A673 (cell line): ENCODE data around the gene SUDS3. TPM values are rescaled to one million over a fixed set of nuclear protein-coding genes. Genes with fewer than 3 reads are reported as not detected.

ENCODE experiments used
- BruUV-seq: library from RNA; stranded (reverse); fragments of 400-500 nt; replicated peaks from 2 replicates; lab custom pipeline; 2021; lab: Mats Ljungman, UMichigan
- CTCF ChIA-PET: fragments of 300-600 bp; sonication (Branson Sonifier 250); formaldehyde crosslinking; loops from one replicate; lab custom pipeline; 2022; ENCODE audit warnings: antibody characterized with exemption; lab: Charles Lee
- POLR2A ChIA-PET: fragments of 300-600 bp; sonication (Branson Sonifier 250); formaldehyde crosslinking; loops from one replicate; lab custom pipeline; 2022; ENCODE audit warnings: antibody characterized with exemption; ENCODE audit not compliant: low non-redundant PET; lab: Charles Lee
- DNase-seq: peaks from one replicate; pipeline ENCODE4 v3.0.0-alpha.2; 2015; ENCODE audit warnings: low spot score
- H3K27ac ChIP-seq: fragments of 200-600 bp; sonication (generic); 2 replicates; pipeline ENCODE4 v1.5.1; 2016; ENCODE audit warnings: mixed run types, low read depth, mild to moderate bottlenecking, mixed read lengths, antibody characterized with exemption, low read length; ENCODE audit not compliant: poor library complexity, severe bottlenecking
- H3K27me3 ChIP-seq: fragments of 200-600 bp; sonication (generic); replicated peaks from 2 replicates; pipeline ENCODE4 v1.6.1; 2017; ENCODE audit warnings: mixed run types, low read depth, mild to moderate bottlenecking, mixed read lengths, antibody characterized with exemption, low read length; ENCODE audit not compliant: insufficient read depth, poor library complexity
- H3K36me3 ChIP-seq: fragments of 200-600 bp; sonication (generic); 2 replicates; pipeline ENCODE4 v1.6.1; 2016; ENCODE audit warnings: mixed run types, mild to moderate bottlenecking, mixed read lengths, antibody characterized with exemption, low read length; ENCODE audit not compliant: insufficient read depth, poor library complexity, severe bottlenecking
- H3K4me1 ChIP-seq: fragments of 200-600 bp; sonication (generic); 2 replicates; pipeline ENCODE4 v1.6.1; 2017; ENCODE audit warnings: mixed run types, mild to moderate bottlenecking, mixed read lengths, antibody characterized with exemption, low read length; ENCODE audit not compliant: insufficient read depth, poor library complexity, severe bottlenecking
- H3K4me3 ChIP-seq: fragments of 200-600 bp; sonication (generic); 2 replicates; pipeline ENCODE4 v1.5.1; 2016; ENCODE audit warnings: low read depth, mixed run types, mild to moderate bottlenecking, mixed read lengths, low read length; ENCODE audit not compliant: poor library complexity, severe bottlenecking
- H3K9me3 ChIP-seq: fragments of 200-600 bp; sonication (generic); 2 replicates; pipeline ENCODE4 v1.6.1; 2016; ENCODE audit warnings: mixed run types, low read depth, mild to moderate bottlenecking, mixed read lengths, antibody characterized with exemption, low read length; ENCODE audit not compliant: poor library complexity, severe bottlenecking
- EZH2 ChIP-seq: fragments of 200-600 bp; sonication (generic); IDR thresholded peaks from 2 replicates; pipeline ENCODE4 v1.6.1; 2017; ENCODE audit warnings: borderline replicate concordance, low read depth, mild to moderate bottlenecking, mixed read lengths, antibody characterized with exemption, low read length; ENCODE audit not compliant: poor library complexity, severe bottlenecking
- intact Hi-C: fragments of 100-400 bp; cut with micrococcal nuclease; formaldehyde crosslinking; loops from one replicate; pipeline ENCODE4 v1.10.0; 2022; ENCODE audit not compliant: unreplicated experiment
- total RNA-seq: library from RNA; stranded (reverse); gene quantifications from 2 replicates; pipeline ENCODE4 v1.2.3, GENCODE V29; 2021
- TF ChIP-seq, protein P1 (sequence below): fragments of 300-800, 200-600 bp; sonication (generic); conservative IDR thresholded peaks from 2 replicates; pipeline ENCODE4 v1.5.1; 2017; ENCODE audit warnings: low read depth, mild to moderate bottlenecking, antibody characterized with exemption, low read length, moderate library complexity, mixed read lengths

The SUDS3 gene
- total RNA-seq, 1 experiment from 2014 or later: 50.0 TPM

- no TSS peak for BruUV-seq
- intact Hi-C loops: no loop called here
- DNase-seq: no peak
- ChIA-PET POLR2A (no interaction called here), CTCF (interaction anchor here (0.7 to 2.1 kb wide), 2 partner anchors 18 to 1161 kb away, joined by 3 to 4 read pairs; partner anchors contain the start of gene SUDS3)
- H3K4me3 ChIP-seq: peak overlapping the region; percentile 39
- H3K9me3 ChIP-seq: peaks cover 14% of the 10 kb centered on the region
- peaks cover 26% of the 10 kb centered on the region for H3K4me1 ChIP-seq
- no peaks in the 10 kb centered on the region for H3K27me3 ChIP-seq
- peaks cover 10% of the 10 kb centered on the region for H3K36me3 ChIP-seq
- H3K27ac ChIP-seq: peak overlapping the region; percentile 55
- TF ChIP-seq, protein P1, sequence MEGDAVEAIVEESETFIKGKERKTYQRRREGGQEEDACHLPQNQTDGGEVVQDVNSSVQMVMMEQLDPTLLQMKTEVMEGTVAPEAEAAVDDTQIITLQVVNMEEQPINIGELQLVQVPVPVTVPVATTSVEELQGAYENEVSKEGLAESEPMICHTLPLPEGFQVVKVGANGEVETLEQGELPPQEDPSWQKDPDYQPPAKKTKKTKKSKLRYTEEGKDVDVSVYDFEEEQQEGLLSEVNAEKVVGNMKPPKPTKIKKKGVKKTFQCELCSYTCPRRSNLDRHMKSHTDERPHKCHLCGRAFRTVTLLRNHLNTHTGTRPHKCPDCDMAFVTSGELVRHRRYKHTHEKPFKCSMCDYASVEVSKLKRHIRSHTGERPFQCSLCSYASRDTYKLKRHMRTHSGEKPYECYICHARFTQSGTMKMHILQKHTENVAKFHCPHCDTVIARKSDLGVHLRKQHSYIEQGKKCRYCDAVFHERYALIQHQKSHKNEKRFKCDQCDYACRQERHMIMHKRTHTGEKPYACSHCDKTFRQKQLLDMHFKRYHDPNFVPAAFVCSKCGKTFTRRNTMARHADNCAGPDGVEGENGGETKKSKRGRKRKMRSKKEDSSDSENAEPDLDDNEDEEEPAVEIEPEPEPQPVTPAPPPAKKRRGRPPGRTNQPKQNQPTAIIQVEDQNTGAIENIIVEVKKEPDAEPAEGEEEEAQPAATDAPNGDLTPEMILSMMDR: no peak
- TF ChIP-seq EZH2: no peak
These were observed 18.4 kb upstream of the SUDS3 start for GRCh38 chr12:118358008-118358359.

- TF ChIP-seq, protein P1: no peak
- no peak for TF ChIP-seq EZH2
- peak overlapping the region; percentile 39 for H3K4me3 ChIP-seq
- H3K4me1 ChIP-seq: peaks cover 26% of the 10 kb centered on the region
- CTCF ChIA-PET: interaction anchor here (0.7 to 2.1 kb wide), 2 partner anchors 17 to 1162 kb away, joined by 3 to 4 read pairs; partner anchors contain the start of gene SUDS3
- intact Hi-C loops: no loop called here
- H3K27ac ChIP-seq: peak overlapping the region; percentile 55
- POLR2A ChIA-PET: interaction anchor here (0.6 kb wide), 1 partner anchor 1234 kb away, joined by 4 read pairs; no protein-coding TSS in a partner anchor
- peaks cover 10% of the 10 kb centered on the region for H3K36me3 ChIP-seq
- BruUV-seq: TSS peak; percentile 78
- H3K9me3 ChIP-seq: peaks cover 14% of the 10 kb centered on the region
- DNase-seq: peak; percentile 81
- no peaks in the 10 kb centered on the region for H3K27me3 ChIP-seq
These were observed 17.5 kb upstream of the SUDS3 start for GRCh38 chr12:118358612-118359540.

DNA sequence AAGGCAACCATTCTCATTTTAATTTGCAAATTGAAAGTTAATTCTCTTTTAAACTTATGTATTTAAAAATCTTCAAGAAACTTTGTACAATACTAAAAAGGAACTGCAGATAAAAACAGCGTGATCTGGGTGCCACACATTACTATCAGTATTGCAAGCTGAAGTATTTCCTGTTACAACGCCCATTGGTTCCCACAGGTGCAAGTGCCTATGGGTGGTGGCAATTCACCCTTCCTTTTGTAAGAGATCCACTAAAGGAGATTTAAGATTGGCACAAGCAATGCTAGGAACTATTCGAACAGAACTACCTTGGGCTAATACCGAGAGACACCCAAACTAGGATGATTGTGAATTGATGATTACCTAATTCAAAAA lies 16.8 kb upstream of the SUDS3 start:
- Histone ChIP-seq H3K27me3 (no peaks in the 10 kb centered on the region), H3K9me3 (peaks cover 9% of the 10 kb centered on the region), H3K27ac (peak overlapping the region; percentile 55), H3K4me1 (peaks cover 26% of the 10 kb centered on the region), H3K36me3 (peaks cover 5% of the 10 kb centered on the region), H3K4me3 (peak overlapping the region; percentile 39)
- CTCF ChIA-PET: interaction anchor here (2.1 kb wide), 1 partner anchor 16 kb away, joined by 4 read pairs; the partner anchor contains the start of gene SUDS3
- no peak for TF ChIP-seq EZH2
- TF ChIP-seq, protein P1: no peak
- intact Hi-C loops: no loop called here
- BruUV-seq: no TSS peak
- DNase-seq: no peak
- POLR2A ChIA-PET: no interaction called here
